ENCODE data around the gene SRSF11.

- no peak for TF ChIP-seq EZH2phosphoT487 (IDR thresholded peaks at IDR 0.05)
- TF ChIP-seq, protein P1, sequence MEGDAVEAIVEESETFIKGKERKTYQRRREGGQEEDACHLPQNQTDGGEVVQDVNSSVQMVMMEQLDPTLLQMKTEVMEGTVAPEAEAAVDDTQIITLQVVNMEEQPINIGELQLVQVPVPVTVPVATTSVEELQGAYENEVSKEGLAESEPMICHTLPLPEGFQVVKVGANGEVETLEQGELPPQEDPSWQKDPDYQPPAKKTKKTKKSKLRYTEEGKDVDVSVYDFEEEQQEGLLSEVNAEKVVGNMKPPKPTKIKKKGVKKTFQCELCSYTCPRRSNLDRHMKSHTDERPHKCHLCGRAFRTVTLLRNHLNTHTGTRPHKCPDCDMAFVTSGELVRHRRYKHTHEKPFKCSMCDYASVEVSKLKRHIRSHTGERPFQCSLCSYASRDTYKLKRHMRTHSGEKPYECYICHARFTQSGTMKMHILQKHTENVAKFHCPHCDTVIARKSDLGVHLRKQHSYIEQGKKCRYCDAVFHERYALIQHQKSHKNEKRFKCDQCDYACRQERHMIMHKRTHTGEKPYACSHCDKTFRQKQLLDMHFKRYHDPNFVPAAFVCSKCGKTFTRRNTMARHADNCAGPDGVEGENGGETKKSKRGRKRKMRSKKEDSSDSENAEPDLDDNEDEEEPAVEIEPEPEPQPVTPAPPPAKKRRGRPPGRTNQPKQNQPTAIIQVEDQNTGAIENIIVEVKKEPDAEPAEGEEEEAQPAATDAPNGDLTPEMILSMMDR (IDR thresholded peaks at IDR 0.05) = no peak
- no peak for TF ChIP-seq EZH2 (IDR thresholded peaks at IDR 0.05)
These were observed 10.3 kb downstream of the SRSF11 start for GRCh38 chr1:70231475-70231874.

Measured in neural progenitor cell (in vitro differentiated cells).